Neural cell (in vitro differentiated cells): ENCODE data around the gene RAB32.

Experiments used
- CTCF ChIP-seq: fragments of 450-650 bp; IDR thresholded peaks from 2 replicates; pipeline ENCODE4 v1.5.1; 2014; ENCODE audit warnings: antibody characterized with exemption, mild to moderate bottlenecking, moderate library complexity; ENCODE audit not compliant: poor library complexity, severe bottlenecking
- RAD21 ChIP-seq: fragments of 450-650 bp; conservative IDR thresholded peaks from 2 replicates; pipeline ENCODE4 v1.6.1; 2014; ENCODE audit warnings: antibody characterized with exemption, mild to moderate bottlenecking, moderate library complexity
- TAF1 ChIP-seq: IDR thresholded peaks from 2 replicates; pipeline ENCODE4 v1.6.1; 2012; ENCODE audit warnings: low read depth

GRCh38 chr6:146545581-146545980 is 1.9 kb downstream of the RAB32 start:
- TF ChIP-seq RAD21 (no peak), CTCF (no peak), TAF1 (no peak)
